HG03565 (cell line): ENCODE measurements around the gene SUPT5H.
A peak's percentile ranks its signal among the peaks of the same experiment; 100 is the strongest.

Experiments
- ATAC-seq: cut with Tn5 transposase; IDR thresholded peaks from one replicate; pipeline ENCODE4 v1.9.1; 2021; ENCODE audit warnings: mild to moderate bottlenecking, moderate library complexity; ENCODE audit not compliant: unreplicated experiment

SUPT5H gene

DNA sequence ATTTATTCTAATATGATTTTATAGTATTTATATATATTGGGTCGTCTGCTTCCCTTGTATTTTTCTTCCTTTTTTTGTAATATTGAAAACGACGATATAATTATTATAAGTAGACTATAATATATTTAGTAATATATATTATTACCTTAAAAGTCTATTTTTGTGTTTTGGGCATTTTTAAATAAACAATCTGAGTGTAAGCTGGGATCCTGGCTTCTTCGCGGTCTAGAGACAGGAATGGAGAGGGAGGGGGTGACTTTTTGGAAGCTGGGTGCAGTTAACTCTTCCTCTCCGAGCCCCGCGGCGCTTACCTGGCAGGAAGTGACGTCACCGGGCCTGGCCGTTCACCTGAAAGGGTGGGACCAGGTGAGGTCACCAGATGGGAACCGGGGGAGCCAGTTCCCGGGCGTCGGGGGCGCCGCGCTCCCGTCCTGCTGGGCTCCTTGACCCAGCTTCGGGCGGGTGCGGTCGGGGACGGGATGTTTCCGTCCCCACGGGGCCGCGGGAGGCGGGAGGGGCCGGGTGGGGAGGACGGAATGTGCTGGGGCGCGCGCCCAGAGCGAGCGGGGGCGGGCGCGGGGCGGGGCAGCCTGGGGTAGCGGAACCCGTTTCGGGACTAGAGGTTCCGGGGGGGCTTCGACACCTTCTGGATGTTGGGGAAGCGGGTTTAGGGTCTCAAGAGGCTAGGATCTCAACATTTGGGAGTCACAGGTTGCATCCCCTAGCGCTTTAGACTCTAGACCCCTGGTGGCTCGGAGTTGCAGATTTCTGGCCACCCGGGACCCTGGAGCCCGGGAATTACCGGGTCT, 36.0 kb upstream of the SUPT5H start:
- no peak for ATAC-seq

- ATAC-seq, result no peak
These were observed 35.2 kb upstream of the SUPT5H start for GRCh38 chr19:39410017-39410830.

DNA sequence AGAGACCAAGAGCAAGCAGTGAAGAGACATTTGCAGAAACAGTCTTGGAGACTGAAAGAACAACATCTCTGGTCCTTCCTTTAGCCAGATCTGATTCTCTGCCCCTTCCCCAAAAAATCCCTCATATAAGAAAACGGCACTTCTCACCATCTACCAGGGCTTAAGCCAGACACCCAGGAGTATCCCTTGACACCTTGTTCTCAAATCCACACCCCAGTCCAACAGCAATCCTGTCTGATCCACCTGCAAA, 34.6 kb upstream of the SUPT5H start:
- ATAC-seq, result no peak

- no peak for ATAC-seq
These were observed 34.1 kb upstream of the SUPT5H start for GRCh38 chr19:39411081-39411831.

DNA sequence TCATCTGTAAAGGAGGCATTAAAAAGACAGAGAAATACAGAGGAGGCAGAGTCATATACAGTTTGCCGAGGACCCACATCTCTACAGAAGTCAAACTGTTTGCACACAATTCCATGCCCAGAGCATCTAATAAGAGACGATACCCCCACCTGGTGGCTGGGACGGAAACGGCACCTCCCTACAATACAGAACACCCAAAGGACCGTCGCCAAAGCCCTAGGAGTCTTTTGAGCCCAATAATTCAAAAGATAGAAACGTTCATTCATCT, 33.6 kb upstream of the SUPT5H start:
- ATAC-seq, result peak; percentile 13

- ATAC-seq, result peak; percentile 52
These were observed 33.1 kb upstream of the SUPT5H start, which contains the start of gene PLEKHG2 for GRCh38 chr19:39412100-39412866. Gene PLEKHG2 (plus strand): TSS chr19:39412669. CDS start chr19:39414087, 1,418 bp downstream.

DNA sequence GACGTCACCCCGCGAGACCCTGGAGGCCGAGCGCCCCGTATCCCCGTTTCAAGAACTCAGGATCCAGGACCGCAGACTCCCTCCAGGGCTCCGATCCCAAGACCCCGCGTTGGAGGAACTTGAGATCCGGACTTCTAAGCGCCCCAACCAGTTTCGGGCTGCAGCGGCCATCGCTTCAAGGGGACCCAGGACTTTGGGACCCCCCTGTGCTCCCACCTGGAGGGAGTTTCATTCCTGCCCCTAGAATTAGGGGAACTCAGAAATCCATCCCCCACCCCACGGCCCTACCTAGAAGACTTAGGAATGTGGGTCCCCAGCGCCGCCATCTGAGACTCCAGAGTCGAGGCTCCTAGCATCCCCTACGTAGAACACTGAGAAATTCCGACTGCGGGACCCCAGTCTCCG, 32.5 kb upstream of the SUPT5H start:
- no peak for ATAC-seq

DNA sequence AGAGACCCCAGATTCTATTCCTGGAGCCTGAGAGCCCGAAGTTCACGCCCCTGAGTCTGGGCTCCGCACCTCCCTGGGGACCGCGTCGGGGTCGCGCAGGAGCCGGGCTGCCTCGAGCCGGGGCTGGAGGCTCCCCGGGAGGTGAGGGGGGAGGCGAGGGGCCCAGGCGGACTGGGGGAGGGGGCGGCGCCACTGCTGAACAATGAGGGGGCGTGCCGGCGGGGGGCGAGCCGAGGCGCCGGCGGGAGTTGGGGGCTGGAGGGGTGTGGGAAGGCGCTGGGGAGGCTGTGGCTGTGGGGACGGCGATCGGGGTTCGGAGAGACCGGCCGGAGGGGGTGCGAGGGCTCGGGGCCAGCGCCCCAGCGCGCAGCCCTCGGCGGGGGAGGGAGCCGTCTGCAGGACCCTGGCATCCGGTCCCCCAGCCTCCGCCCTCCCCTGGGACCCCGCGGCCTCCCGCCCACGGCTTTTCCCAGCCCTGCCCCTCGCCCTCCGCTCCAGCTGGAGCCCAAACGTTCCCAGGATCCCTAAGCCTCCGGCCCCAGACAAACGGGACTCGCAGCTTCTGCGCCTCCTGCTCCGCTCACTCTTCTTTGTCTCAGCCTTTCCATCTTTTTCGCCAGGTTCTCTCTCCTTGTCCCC, 32.0 kb upstream of the SUPT5H start:
- no peak for ATAC-seq

GRCh38 chr19:39413911-39414608, 31.3 kb upstream of the SUPT5H start:
- ATAC-seq, result no peak

DNA sequence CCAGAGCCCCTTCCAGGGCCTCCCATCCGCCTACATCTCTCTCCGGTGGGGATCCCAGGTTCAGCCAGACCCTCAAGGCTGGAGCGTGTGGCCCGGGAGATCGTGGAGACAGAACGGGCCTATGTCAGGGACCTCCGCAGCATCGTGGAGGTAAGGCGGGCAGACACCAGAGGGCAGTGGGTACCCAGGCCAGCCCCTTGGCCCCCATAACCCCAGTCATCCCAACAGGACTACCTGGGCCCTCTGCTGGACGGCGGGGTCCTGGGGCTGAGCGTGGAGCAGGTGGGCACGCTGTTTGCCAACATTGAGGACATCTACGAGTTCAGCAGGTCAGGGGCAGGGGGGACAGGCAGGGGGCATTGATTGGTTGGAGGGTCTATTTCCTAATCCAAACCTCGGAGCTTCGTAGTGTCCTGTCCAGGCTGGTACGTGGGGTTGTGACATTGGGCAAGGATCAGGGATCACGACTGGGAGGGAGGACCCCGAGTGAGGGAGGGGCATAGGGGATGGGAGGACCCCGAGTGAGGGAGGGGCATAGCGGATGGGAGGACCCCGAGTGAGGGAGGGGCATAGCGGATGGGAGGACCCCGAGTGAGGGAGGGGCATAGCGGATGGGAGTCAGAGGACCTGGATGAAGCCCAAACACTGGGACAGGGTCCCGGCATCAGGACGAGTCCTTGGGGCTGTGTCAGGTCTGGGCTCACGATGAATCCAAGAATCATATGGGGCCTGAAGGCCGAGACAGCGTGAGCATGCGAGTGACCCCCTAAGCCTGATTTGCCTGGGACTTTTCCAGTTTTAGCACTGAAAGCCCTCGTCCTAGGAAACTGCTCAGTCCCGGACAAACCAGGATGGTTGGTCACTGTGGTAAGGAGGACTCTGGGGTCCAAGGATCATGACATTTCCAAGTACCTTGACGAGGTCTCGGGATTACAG, 30.0 kb upstream of the SUPT5H start:
- ATAC-seq, result no peak

DNA sequence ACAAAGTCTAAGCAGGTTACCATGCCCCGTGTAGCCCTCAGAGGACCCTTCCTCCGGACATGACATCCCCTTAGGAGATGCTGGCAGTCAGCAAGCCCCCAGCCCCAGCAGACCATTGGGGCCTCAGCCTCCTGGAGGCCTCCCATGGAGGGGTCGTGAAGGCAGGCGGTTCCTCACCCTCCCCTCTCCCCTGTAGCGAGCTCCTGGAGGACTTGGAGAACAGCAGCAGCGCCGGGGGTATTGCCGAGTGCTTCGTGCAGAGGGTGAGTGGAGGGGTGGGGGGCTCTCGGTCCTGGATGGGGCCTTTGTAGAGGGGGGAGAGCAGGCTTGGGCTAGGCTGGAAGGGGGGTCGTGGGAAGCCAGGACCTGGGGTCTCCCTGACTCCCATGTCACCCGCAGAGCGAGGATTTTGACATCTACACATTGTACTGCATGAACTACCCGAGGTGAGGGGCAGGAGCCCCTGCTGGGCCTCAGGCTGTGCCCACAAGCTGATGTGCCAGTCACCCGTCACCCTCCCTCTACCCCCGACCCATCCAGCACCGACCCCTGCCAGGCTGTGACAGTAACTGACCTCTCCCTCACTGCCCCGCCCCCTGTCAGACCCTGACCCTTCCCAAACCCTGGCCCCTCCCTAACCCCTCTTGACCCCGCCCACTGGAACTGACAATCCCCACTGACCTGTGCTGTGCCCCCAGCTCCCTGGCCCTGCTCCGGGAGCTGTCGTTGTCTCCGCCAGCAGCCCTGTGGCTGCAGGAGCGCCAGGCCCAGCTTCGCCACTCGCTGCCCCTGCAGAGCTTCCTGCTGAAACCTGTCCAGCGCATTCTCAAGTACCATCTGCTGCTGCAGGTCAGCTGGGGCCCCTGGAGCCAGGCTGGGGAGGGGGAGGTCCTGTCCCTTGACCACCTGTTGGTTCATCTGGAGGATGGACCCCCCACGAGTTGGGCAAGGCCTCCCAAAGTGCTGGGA, 28.9 kb upstream of the SUPT5H start:
- ATAC-seq, result no peak

GRCh38 chr19:39417463-39418181, 27.8 kb upstream of the SUPT5H start:
- ATAC-seq, result no peak

GRCh38 chr19:39419003-39419402, 26.4 kb upstream of the SUPT5H start:
- no peak for ATAC-seq

GRCh38 chr19:39420769-39421168, 24.6 kb upstream of the SUPT5H start:
- no peak for ATAC-seq

GRCh38 chr19:39422020-39422419, 23.4 kb upstream of the SUPT5H start:
- no peak for ATAC-seq

DNA sequence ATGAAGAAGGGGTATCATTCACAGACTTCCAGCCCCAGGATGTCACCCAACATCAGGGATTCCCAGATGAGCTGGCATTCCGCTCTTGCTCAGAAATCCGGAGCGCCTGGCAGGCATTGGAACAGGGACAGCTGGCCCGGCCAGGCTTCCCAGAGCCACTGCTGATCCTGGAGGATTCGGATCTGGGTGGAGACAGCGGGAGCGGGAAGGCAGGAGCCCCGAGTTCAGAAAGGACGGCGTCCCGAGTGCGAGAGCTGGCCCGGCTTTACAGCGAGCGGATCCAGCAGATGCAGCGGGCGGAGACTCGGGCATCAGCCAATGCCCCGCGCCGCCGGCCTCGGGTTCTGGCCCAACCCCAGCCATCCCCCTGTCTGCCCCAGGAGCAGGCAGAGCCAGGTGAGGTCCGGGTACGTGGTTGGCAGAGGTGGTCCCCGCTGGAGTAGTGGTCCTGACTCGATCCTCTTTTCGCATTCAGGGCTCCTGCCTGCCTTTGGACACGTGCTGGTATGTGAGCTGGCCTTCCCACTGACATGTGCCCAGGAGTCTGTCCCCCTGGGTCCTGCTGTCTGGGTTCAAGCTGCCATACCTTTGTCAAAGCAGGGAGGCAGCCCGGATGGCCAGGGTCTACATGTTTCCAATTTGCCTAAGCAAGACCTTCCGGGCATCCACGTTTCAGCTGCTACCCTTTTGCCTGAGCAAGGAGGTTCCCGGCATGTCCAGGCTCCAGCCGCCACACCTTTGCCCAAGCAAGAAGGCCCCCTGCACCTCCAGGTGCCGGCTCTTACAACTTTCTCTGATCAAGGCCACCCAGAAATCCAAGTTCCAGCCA, 21.9 kb upstream of the SUPT5H start:
- no peak for ATAC-seq
